Activated T-cell treated with anti-CD3 and anti-CD28 coated beads, Interleukin-2, amount 50 U/mL, for 24 hours (primary cell): ENCODE data around the gene GFM1.
A peak's percentile ranks its signal among the peaks of the same experiment; 100 is the strongest.
"Not testable (repeated sequence)": the region's sequence is repeated elsewhere in the genome, so short reads cannot be mapped to it uniquely, and the experiment has no call there.

Experiments
- DNase-seq: peaks from one replicate; pipeline ENCODE4 v3.0.0-alpha.2; 2020
- H3K27ac Mint-ChIP-seq: 2 replicates; pipeline ENCODE4 v1.8.0; 2020; ENCODE audit warnings: mild to moderate bottlenecking, mixed read lengths
- H3K27me3 Mint-ChIP-seq: 2 replicates; pipeline ENCODE4 v1.8.0; 2020; ENCODE audit warnings: mixed read lengths
- H3K36me3 Mint-ChIP-seq: 2 replicates; pipeline ENCODE4 v1.8.0; 2020; ENCODE audit warnings: low read depth, mixed read lengths
- H3K4me1 Mint-ChIP-seq: 2 replicates; pipeline ENCODE4 v1.8.0; 2020; ENCODE audit warnings: low read depth, mixed read lengths
- H3K4me3 Mint-ChIP-seq: 2 replicates; pipeline ENCODE4 v1.8.0; 2020; ENCODE audit warnings: mild to moderate bottlenecking, moderate library complexity, mixed read lengths
- H3K9me3 Mint-ChIP-seq: 2 replicates; pipeline ENCODE4 v1.8.0; 2020; ENCODE audit warnings: mixed read lengths

Gene GFM1

DNA sequence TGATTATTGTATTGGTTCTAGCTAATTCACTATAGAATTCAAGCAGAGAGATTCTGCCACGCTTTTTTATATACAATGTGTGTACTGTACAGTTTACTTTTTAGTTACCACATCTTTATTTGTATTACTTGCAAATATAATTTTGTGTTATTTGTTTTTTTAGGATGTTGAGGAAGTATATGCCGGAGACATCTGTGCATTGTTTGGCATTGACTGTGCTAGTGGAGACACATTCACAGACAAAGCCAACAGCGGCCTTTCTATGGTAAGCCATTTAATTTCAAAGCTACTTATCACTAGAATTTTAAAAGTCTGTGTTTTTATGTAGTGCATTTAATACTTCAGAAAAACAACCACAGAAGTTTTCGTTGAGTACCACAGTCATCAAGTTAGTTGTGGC is 16.4 kb downstream of the GFM1 start:
- H3K36me3 Mint-ChIP-seq = peaks cover 90% of the 10 kb centered on the region
- H3K4me3 Mint-ChIP-seq = no peak overlapping the region
- H3K27me3 Mint-ChIP-seq = no peaks in the 10 kb centered on the region
- H3K4me1 Mint-ChIP-seq = peaks cover 20% of the 10 kb centered on the region
- H3K9me3 Mint-ChIP-seq = no peaks in the 10 kb centered on the region
- no peak for DNase-seq
- no peak overlapping the region for H3K27ac Mint-ChIP-seq

DNA sequence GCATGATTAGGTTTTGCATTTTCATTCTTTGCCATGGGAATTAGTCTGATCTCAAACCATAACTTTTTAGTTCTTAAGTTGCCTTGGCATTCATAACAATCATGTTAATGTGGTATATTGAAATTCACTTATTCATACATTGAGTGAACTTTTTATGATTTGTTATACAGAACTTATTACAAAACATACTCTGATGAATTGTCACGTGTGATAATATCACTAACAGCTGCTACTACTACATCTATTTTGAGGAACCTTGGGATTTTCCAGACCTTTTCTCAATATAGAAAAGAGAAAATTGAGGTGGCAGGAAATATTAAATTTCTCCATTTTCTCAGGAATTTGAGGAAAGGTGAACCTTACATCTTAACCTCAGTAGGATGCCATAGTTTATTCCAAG is 18.9 kb downstream of the GFM1 start:
- Mint-ChIP-seq H3K9me3 (no peaks in the 10 kb centered on the region), H3K4me3 (no peak overlapping the region), H3K36me3 (peaks cover 92% of the 10 kb centered on the region), H3K27ac (no peak overlapping the region), H3K27me3 (no peaks in the 10 kb centered on the region), H3K4me1 (peaks cover 20% of the 10 kb centered on the region)
- DNase-seq = no peak

DNA sequence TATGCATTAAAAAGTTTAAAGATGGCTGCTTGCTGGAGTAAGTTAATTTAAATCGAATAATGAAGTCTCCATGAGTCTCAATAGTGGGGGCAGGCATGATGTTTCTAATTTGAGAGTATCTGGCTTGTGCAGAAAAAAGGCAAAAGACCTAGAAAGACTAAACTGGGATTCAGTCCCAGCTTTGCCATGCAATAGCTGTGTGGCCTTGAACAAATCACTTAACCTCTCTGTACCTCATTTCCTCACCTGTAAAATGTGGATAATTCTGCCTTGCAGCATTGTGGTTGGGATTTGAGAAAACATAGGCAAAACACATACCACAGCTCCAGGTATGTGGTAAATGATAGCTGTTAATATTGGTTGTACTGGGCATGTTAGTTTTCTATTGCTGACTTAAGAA is 19.5 kb downstream of the GFM1 start:
- no peak for DNase-seq
- Mint-ChIP-seq H3K4me1 (peaks cover 17% of the 10 kb centered on the region), H3K27ac (no peak overlapping the region), H3K4me3 (no peak overlapping the region), H3K27me3 (no peaks in the 10 kb centered on the region), H3K36me3 (peaks cover 93% of the 10 kb centered on the region), H3K9me3 (no peaks in the 10 kb centered on the region)

- H3K4me3 Mint-ChIP-seq = no peak overlapping the region
- H3K9me3 Mint-ChIP-seq = no peaks in the 10 kb centered on the region
- no peak for DNase-seq
- peaks cover 90% of the 10 kb centered on the region for H3K36me3 Mint-ChIP-seq
- H3K27me3 Mint-ChIP-seq = no peaks in the 10 kb centered on the region
- H3K27ac Mint-ChIP-seq = no peak overlapping the region
- H3K4me1 Mint-ChIP-seq = peaks cover 18% of the 10 kb centered on the region
These were observed 22.1 kb downstream of the GFM1 start for GRCh38 chr3:158666416-158666815.

- Mint-ChIP-seq H3K27ac (no peak overlapping the region), H3K9me3 (no peaks in the 10 kb centered on the region), H3K4me3 (no peak overlapping the region), H3K36me3 (peaks cover 90% of the 10 kb centered on the region), H3K4me1 (peaks cover 34% of the 10 kb centered on the region), H3K27me3 (no peaks in the 10 kb centered on the region)
- DNase-seq = no peak
These were observed 24.2 kb downstream of the GFM1 start for GRCh38 chr3:158668506-158668905.

DNA sequence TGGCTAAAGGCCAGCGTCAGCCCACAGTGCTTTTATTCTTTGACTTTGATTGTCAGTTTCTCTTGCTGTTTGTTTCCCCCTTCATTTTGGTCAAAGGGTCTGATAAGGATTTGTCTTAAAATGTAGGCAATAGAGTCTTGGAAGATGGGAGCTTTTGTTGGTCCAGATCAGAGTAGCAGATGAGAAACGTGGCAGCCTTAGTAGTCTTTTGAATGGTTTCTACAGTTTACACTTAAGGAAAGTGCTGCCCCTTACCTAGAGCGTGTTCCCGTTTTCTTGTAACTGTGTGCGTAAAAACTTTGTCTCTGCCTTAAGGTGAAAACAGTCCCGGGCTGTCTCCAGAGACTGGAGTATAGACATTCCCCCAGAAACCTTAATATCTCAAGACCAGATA is 27.5 kb downstream of the GFM1 start:
- DNase-seq = no peak
- no peaks in the 10 kb centered on the region for H3K9me3 Mint-ChIP-seq
- no peaks in the 10 kb centered on the region for H3K27me3 Mint-ChIP-seq
- peak overlapping the region; percentile 89 for H3K4me3 Mint-ChIP-seq
- H3K36me3 Mint-ChIP-seq = peaks cover 77% of the 10 kb centered on the region
- H3K4me1 Mint-ChIP-seq = peaks cover 30% of the 10 kb centered on the region
- peak overlapping the region; percentile 92 for H3K27ac Mint-ChIP-seq

DNA sequence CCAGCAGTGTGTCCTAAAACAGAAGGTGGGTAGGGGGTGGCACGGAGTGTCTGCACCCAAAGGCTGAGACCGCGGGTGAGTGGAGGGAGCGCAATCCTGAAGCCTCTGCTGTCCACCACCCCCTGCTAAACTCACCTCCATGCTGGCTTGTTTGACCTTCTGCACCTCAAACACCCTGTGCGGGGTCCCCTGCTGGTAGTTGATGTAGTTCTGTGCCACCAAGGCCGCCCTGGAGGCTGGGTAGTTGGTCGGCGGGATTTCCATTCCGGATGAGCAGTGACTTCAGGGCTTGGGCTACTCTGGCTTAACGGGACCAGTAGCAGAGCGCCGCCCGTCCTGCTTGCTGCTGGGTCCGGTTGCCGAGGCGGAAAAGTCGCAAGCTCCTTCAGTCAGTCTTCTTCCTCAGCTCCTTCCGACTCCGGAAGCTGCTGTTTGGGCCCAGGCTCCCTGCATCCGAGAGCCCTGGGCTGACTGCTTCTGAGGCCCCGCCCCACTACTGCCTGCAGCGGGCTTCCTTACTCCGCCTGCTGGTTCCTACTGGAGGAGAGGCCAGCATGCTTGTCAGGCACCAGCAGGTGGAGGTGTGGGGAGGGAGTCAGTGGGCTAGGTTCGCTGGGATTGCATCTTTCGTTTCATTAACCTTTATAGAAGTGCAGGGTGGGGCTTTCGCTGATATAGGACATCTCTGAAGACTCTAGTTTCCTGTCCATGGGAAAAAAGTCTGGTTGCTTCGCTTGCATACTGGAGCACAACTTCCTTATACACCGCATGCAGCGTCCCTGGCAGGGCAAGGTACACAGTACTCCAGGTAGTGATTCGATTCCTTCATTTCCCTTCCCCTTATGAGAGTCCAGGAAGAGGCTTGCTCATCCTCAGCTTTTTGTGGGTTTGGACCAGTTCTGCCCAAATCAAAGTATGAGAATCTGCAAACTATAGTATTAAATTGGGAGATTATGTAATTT is 28.2 kb downstream of the GFM1 start, which contains the start of gene LXN:
LXN (minus strand) TSS at position 434 of the 962 bp plus-strand sequence; CDS start at position 264, 170 bp downstream.
- peak within 1 kb of the TSS; percentile 92 for H3K27ac Mint-ChIP-seq
- H3K36me3 Mint-ChIP-seq = peaks cover 77% of the 10 kb centered on the region
- peaks cover 30% of the 10 kb centered on the region for H3K4me1 Mint-ChIP-seq
- peak within 1 kb of the TSS; percentile 89 for H3K4me3 Mint-ChIP-seq
- H3K9me3 Mint-ChIP-seq = no peaks in the 10 kb centered on the region
- H3K27me3 Mint-ChIP-seq = no peaks in the 10 kb centered on the region
- peak; percentile 78 for DNase-seq

- Mint-ChIP-seq H3K4me3 (no peak overlapping the region), H3K4me1 (peaks cover 10% of the 10 kb centered on the region), H3K36me3 (peaks cover 79% of the 10 kb centered on the region), H3K27ac (no peak overlapping the region), H3K27me3 (no peaks in the 10 kb centered on the region), H3K9me3 (no peaks in the 10 kb centered on the region)
- no peak for DNase-seq
These were observed 34.4 kb downstream of the GFM1 start for GRCh38 chr3:158678687-158679086.

DNA sequence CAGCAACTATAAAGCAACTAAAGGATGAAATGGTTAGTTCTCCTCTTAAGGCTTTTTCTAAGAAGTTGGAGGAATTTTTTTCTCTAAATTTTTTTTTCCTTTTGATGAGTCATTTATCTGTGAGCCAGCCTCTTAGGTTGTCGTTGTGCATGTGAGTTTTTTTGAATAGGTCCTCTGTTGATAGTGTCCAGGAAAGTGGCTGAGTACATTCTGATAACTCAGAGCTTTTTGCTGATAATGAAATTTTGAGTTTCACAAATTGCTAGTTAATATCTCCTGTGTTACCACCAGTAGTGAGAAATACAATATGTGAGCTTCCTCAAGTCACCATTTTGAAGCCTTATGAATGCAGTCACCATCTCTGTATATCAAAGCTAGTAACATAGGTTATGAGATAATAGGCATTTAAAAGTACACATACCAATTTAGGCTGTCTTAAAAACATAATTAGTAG is 35.2 kb downstream of the GFM1 start:
- peaks cover 11% of the 10 kb centered on the region for H3K4me1 Mint-ChIP-seq
- H3K9me3 Mint-ChIP-seq = no peaks in the 10 kb centered on the region
- DNase-seq = no peak
- H3K36me3 Mint-ChIP-seq = peaks cover 78% of the 10 kb centered on the region
- H3K27ac Mint-ChIP-seq = no peak overlapping the region
- H3K27me3 Mint-ChIP-seq = no peaks in the 10 kb centered on the region
- no peak overlapping the region for H3K4me3 Mint-ChIP-seq

GRCh38 chr3:158680861-158681260 is 36.5 kb downstream of the GFM1 start:
- Mint-ChIP-seq H3K27ac (no peak overlapping the region), H3K36me3 (peaks cover 86% of the 10 kb centered on the region), H3K9me3 (no peaks in the 10 kb centered on the region), H3K4me1 (peaks cover 14% of the 10 kb centered on the region), H3K27me3 (no peaks in the 10 kb centered on the region), H3K4me3 (no peak overlapping the region)
- no peak for DNase-seq

GRCh38 chr3:158683230-158683962 is 39.1 kb downstream of the GFM1 start:
- Mint-ChIP-seq H3K4me1 (peaks cover 12% of the 10 kb centered on the region), H3K27me3 (no peaks in the 10 kb centered on the region), H3K4me3 (no peak overlapping the region), H3K9me3 (no peaks in the 10 kb centered on the region), H3K36me3 (peaks cover 75% of the 10 kb centered on the region), H3K27ac (no peak overlapping the region)
- no peak for DNase-seq

GRCh38 chr3:158685159-158685558 is 40.8 kb downstream of the GFM1 start:
- peaks cover 9% of the 10 kb centered on the region for H3K4me1 Mint-ChIP-seq
- no peak overlapping the region for H3K27ac Mint-ChIP-seq
- no peaks in the 10 kb centered on the region for H3K9me3 Mint-ChIP-seq
- H3K27me3 Mint-ChIP-seq = no peaks in the 10 kb centered on the region
- H3K4me3 Mint-ChIP-seq = no peak overlapping the region
- no peak for DNase-seq
- peaks cover 73% of the 10 kb centered on the region for H3K36me3 Mint-ChIP-seq

- not testable (repeated sequence) for H3K27me3 Mint-ChIP-seq, H3K9me3 Mint-ChIP-seq, DNase-seq, H3K4me3 Mint-ChIP-seq, H3K4me1 Mint-ChIP-seq, H3K27ac Mint-ChIP-seq
- H3K36me3 Mint-ChIP-seq = peaks cover 86% of the 10 kb centered on the region
These were observed 49.6 kb downstream of the GFM1 start for GRCh38 chr3:158693866-158694456.

DNA sequence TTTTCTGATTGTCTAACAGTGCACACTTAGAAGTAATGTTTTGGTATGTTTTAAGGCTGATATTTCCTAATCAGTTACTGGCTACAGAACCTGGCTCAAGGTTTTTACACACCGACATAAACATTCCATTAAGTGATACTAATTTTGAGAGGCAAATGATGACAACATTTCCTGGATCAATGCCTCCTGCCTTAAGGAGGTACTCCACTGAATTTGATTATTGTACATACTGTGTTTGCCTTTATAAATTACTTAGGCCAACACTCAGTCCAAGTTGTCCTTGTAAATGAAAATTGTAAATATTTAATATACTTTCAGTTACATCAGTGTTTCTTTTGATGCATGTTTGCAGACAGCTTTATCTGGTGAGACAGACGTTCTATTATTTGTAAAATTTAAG is 52.3 kb downstream of the GFM1 start:
- Mint-ChIP-seq H3K27ac (no peak overlapping the region), H3K4me1 (peaks cover 2% of the 10 kb centered on the region), H3K36me3 (peaks cover 78% of the 10 kb centered on the region), H3K9me3 (no peaks in the 10 kb centered on the region), H3K27me3 (no peaks in the 10 kb centered on the region), H3K4me3 (no peak overlapping the region)
- DNase-seq = no peak
